Parathyroid adenoma (tissue), 2 donors: ENCODE measurements around the gene PLCD1.
A peak's percentile ranks its signal among the peaks of the same experiment; 100 is the strongest.

ENCODE experiments used
- H2AFZ ChIP-seq: fragments of 300-600 bp; sonication (generic); one replicate; pipeline ENCODE4 v1.7.0; 2017; ENCODE audit warnings: antibody characterized with exemption, mild to moderate bottlenecking
- H3K27ac ChIP-seq: fragments of 300-600 bp; sonication (generic); one replicate; pipeline ENCODE4 v1.7.0; 2017
- H3K27me3 ChIP-seq: fragments of 300-600 bp; sonication (generic); one replicate; pipeline ENCODE4 v1.7.0; 2017; ENCODE audit warnings: low read length; ENCODE audit not compliant: control insufficient read depth, insufficient read depth
- H3K36me3 ChIP-seq: fragments of 300-600 bp; sonication (generic); one replicate; pipeline ENCODE4 v1.7.0; 2017; ENCODE audit warnings: low read length; ENCODE audit not compliant: control insufficient read depth, insufficient read depth
- H3K4me1 ChIP-seq: fragments of 300-600 bp; sonication (generic); one replicate; pipeline ENCODE4 v1.7.0; 2017; ENCODE audit warnings: control low read depth
- H3K4me2 ChIP-seq: fragments of 300-600 bp; sonication (generic); one replicate; pipeline ENCODE4 v1.7.0; 2017; ENCODE audit warnings: low read length
- H3K4me3 ChIP-seq: fragments of 300-600 bp; sonication (generic); one replicate; pipeline ENCODE4 v1.7.0; 2017; ENCODE audit warnings: low read depth, low read length
- H3K79me2 ChIP-seq: fragments of 300-600 bp; sonication (generic); one replicate; pipeline ENCODE4 v1.7.0; 2017; ENCODE audit warnings: control low read depth
- H3K9ac ChIP-seq: fragments of 300-600 bp; sonication (generic); one replicate; pipeline ENCODE4 v1.7.0; 2017; ENCODE audit warnings: mild to moderate bottlenecking
- H3K9me3 ChIP-seq: fragments of 300-600 bp; sonication (generic); one replicate; pipeline ENCODE4 v1.7.0; 2017; ENCODE audit warnings: low read length; ENCODE audit not compliant: control insufficient read depth
- CTCF ChIP-seq: fragments of 300-600 bp; sonication (generic); IDR thresholded peaks from one replicate; pipeline ENCODE4 v1.7.0; 2017; ENCODE audit warnings: antibody characterized with exemption, mild to moderate bottlenecking
- donor health status: primary hyperparathyroidism.

The PLCD1 gene

GRCh38 chr3:38031022-38031994, 1.9 kb upstream of the PLCD1 start:
- Histone ChIP-seq H3K27me3 (no peaks in the 10 kb centered on the region), H3K4me3 (no peak overlapping the region), H3K36me3 (no peaks in the 10 kb centered on the region), H2AFZ (peak overlapping the region; percentile 74), H3K79me2 (no peaks in the 10 kb centered on the region), H3K9me3 (no peaks in the 10 kb centered on the region), H3K4me1 (peaks cover 18% of the 10 kb centered on the region), H3K9ac (no peak overlapping the region), H3K4me2 (no peak overlapping the region), H3K27ac (peak overlapping the region; percentile 27)
- TF ChIP-seq CTCF: no peak

- Histone ChIP-seq H3K27ac (peak overlapping the region; percentile 27), H3K79me2 (no peaks in the 10 kb centered on the region), H3K9ac (peak overlapping the region; percentile 25), H2AFZ (peak overlapping the region; percentile 90), H3K36me3 (no peaks in the 10 kb centered on the region), H3K27me3 (no peaks in the 10 kb centered on the region), H3K4me2 (peak overlapping the region; percentile 64), H3K4me3 (peak overlapping the region; percentile 30), H3K9me3 (no peaks in the 10 kb centered on the region), H3K4me1 (peaks cover 18% of the 10 kb centered on the region)
- no peak for TF ChIP-seq CTCF
These were observed 932 bp upstream of the PLCD1 start for GRCh38 chr3:38030126-38031021.

- Histone ChIP-seq H3K4me2 (no peak overlapping the region), H3K36me3 (no peaks in the 10 kb centered on the region), H3K4me3 (no peak overlapping the region), H3K4me1 (peaks cover 18% of the 10 kb centered on the region), H3K79me2 (no peaks in the 10 kb centered on the region), H3K9me3 (no peaks in the 10 kb centered on the region), H3K27ac (no peak overlapping the region), H3K27me3 (no peaks in the 10 kb centered on the region), H3K9ac (no peak overlapping the region), H2AFZ (peak overlapping the region; percentile 90)
- TF ChIP-seq CTCF: no peak
These were observed 651 bp downstream of the PLCD1 start for GRCh38 chr3:38028621-38029361.

GRCh38 chr3:38027466-38028465, 1.7 kb downstream of the PLCD1 start:
- Histone ChIP-seq H3K27me3 (no peaks in the 10 kb centered on the region), H3K4me1 (peaks cover 18% of the 10 kb centered on the region), H3K4me3 (no peak overlapping the region), H3K9ac (no peak overlapping the region), H3K36me3 (no peaks in the 10 kb centered on the region), H3K4me2 (no peak overlapping the region), H2AFZ (no peak overlapping the region), H3K9me3 (no peaks in the 10 kb centered on the region), H3K79me2 (no peaks in the 10 kb centered on the region), H3K27ac (no peak overlapping the region)
- no peak for TF ChIP-seq CTCF
